ENCODE measurements around the gene ACTRT2.

Gene ACTRT2

DNA sequence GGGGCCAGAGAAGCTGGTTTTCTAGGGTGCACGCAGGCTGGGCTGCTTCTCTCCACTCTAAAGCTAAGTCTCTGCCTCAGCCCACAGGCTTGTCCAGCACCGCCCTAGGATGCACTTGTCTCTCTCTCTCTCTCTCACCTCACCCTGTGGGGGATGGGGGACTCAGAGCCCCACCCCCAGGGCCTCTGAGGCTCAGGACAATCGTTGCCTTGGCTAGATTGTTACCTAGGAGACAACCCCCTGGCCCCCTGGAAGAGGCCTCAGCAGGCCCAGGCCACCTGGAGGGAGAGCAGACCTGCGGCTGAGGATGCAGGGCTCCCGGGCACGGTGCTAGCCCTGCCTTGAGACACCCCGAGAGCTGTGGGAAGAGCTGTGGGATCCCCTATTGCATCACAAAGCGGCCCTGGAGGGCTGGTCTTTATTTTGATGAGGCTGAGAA is at the start of gene ACTRT2:
ACTRT2 (plus strand) TSS at position 235 of the 439 bp plus-strand sequence. CDS start 220 bp downstream, outside the sequence.
- DNase-seq (ENCODE audit: low spot score) = no peak

DNA sequence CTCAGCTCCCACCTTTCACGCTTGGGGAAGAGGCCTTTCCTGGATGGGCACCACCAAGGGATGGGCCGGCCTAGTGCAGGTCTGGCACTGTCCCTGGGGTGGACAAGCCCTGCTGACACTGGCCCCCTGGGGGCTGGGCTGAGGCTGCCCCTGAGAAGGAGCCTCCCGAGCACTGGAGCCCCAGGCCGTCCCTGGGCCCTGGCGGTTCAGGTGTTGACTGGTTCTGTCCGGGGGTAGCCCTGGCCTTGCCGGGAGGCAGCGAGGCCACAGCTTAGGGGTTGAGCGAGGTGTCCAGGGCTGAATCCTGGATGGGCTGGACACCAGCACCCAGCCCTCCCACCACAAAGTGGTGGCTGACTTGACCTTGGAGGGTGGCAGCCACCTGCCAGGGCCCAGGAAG is 49.7 kb upstream of the ACTRT2 start:
- no peak for DNase-seq (ENCODE audit: low spot score)

DNA sequence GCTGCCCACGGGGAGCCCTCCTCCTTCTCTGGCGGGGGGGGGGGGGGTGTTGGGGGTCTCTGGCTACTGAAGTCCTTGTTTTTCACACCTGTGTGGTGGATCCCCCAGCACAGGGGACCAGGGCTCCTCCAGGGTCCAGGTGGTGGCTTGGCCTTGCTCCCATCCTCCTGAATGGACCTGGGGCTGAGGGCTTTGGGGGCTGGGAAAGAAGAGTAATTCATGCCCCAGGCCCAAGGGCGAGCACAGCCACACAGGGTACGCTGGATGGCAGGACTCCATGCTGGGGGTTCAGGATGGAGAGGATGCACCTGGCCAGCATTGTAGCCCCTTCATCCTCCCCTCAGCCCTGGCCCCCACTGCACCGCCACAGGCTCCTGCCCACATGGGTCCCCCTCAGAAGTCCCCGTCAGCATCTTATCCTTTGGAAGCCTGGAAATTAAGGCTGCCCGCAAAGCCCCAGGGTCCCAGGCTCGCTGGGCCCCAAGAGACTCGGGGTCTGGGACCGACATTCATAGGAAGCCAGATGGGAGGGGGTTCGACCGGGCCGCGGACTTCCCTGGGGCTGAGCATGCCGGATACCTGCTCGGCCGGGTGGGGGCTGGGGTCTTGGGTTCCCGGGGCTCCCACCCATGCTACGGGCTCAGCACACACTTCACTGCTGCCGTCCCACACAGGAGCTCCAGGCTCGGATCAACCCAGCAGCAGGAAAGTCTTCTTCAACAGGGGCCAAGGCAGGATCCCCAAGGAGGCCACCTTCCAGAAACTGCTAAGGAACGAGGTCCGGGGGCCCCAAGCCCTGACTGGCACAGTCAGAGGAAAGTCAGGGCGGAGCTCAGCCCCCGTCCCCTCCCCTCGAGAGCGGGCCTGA is 49.0 kb upstream of the ACTRT2 start:
- DNase-seq (ENCODE audit: low spot score) = no peak

DNA sequence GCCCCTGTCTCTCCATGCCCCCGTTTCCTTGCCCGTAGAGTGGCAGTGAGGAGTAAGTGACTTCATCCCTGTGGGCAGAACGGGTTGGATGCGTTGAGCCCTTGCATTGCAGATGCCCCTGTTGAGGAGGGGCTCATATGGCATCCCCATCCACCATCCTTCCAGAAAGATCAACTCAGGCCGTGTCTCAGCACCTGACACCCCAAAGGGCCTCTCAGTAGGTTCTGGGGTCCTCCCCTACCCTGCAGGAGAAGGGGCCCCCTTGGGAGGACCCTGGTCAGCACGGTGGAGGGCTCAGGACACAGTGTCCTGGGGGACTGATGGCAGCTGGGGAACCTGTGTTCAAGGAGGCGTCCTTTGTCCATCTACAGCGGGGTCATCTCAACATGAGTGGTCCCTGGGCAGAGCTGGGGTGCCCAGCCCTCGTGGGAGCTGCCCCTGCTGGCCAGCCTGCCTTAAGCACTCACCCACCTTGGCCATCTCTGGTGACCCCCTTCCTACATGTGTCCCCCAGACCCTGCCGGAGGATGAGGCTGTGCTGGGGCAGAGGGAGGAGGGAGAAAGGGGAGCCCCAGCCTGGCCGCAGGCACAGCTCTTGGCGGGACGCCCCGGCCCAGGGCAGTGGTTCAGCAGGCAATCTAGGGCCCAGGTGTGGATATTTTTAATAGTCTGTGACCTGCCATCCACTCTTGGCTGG is 48.2 kb upstream of the ACTRT2 start:
- no peak for DNase-seq (ENCODE audit: low spot score)

DNA sequence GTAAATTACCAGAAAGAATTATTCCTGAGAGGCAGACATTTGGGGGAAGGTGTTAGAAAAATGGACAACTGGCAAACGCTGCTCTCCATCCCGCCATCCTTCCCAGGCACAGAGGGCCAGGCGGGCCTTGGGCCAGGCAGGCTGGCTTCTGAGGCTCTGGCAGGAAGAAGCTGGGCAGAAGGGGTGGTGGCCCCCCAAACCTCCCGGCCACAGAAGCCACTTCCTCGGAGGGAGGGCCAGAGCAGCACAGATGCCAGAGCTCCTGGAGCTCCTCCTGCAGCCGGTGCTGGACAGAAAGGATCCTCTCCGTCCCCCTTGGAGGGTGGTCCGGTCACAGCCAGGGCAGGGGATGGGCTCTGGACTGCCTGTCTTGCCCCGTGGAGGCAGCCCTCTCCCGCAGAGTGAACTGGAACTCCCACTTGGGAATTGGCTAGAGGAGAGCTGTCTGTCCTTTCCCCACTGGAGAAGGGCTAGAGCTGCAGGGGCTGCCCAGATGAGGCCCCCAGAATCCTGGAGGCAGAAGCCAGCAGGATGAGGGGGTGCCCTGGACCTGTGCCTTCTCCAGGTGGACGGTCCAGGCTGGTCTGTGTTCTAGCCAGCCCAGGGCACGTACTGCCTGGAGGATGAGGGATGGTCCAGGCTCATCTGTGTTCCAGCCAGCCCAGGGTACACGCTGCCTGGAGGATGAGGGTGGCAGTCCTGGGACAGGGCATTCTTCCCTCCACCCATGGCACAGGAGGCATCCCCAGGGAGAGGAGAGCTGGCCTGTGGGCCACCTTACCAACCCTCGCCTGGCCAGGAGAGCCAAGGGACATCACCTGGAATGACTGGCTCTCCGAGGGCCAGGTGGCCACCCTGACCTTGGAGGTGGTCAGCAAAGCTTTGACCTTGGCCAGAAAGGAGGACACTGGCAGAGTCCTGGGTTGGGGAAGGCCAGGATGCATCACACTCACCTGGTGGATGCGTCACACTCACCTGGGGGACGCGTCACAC is 47.4 kb upstream of the ACTRT2 start:
- DNase-seq (ENCODE audit: low spot score) = no peak

DNA sequence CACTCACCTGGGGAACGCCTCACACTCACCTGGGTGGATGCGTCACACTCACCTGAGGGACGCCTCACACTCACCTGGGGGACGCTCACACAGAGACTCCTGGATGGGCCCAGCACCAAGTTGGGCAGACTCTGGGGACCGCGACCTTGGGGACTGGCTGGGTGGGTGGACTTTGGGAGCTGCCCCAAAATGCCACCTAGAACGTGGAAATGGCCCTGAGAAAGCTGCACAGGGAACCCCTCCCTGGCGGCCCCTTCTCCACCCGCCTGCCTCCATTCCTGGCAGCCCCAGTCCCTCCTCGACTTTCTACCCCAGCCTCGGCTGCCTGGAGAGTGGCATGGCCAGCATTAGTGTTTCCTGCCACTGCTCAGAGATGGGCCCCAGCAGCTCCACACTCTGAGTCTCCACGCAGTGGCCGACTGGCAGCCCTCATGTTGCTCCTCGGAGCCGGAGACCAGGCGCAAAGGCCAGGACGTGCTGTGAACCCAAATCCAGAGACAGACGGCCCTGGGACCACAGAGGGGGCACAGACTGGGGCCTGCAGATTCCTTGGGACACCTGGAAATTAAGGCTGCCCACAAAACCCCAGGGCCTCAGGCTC is 46.5 kb upstream of the ACTRT2 start:
- DNase-seq (ENCODE audit: low spot score) = no peak

DNA sequence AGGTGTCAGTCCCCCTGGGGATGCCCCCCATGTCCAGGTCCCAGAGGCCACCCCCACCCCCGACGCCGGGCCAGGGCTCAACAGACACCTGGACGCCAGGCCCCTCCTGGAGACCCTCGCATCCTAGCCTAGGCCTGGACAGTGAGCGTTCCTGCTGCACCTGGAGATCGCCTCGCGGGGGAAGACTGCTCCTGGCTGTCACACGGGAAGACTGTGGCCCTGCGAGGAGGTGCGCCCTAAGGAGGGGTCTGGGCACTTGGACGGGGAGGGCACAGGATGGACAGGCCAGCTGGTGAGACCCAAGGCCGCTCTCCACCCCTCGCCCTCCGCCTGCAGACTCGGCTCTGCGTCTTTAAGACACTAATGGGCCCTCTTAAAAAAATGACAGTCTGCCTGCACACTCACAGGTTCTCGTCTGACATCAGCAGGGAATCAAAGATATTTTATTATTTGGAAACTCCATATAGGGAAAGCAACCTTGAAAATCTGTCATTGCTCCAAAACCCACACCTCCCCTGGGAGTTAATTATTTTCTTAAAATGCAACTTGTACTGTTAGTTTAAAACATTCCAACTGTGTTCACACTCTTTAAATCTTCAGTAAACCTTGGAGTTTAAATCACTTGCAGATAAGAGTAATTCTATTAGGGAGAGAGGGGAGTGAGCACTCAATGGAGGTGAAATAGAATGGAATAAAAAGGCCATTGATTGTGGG is 45.6 kb upstream of the ACTRT2 start:
- DNase-seq (ENCODE audit: low spot score) = no peak

DNA sequence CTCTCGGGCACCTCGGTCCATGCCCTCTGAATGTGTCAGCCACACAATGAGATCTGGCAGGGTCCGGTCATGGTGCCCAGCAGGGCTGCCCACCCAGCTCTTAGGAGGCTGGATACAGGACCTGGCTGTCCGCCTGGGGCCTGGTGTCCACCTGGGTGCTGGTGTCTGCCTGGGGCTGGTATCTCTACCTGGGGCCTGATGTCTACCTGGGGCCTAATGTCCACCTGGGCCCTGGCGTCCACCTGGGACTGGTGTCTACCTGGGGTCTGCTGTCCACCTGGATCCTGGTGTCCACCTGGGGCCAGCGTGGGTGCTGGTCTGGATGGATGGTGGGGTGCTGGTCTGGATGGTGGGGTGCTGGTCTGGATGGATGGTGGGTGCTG is 45.1 kb upstream of the ACTRT2 start:
- no peak for DNase-seq (ENCODE audit: low spot score)

DNA sequence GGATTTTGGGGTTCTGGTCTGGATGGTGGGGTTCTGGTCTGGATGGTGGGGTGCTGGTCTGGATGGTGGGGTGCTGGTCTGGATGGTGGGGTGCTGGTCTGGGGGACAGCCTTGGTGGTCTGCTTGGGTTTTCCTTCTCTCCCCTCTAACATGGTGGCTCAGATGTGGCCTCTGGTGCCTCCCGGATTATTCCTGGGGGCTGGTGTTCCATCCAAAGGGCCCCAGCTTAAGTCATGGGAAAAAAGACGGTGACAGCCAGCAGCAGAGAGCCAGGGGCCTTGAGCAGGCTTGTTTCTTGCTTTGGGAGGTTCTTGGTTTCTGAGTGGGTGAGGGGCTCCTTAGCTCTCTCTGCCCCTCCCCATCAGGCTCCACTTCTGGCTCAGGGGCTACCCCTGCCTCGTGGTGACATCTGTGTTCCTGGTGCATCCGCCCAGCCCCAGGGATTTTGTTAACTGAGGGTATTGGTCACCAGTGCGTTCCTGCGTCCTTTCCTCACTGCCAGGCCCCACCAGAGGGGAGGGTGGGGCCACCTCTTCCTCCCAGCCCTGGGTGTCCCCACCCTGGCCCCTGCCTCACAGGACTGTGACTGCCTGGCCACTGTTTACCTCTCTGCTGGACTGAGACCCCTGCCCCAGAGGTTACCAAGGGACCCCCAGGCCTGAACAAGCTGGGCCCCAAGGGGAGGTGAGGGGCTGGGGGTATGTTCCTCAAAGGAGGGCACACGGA is 43.2 kb upstream of the ACTRT2 start:
- DNase-seq (ENCODE audit: low spot score) = no peak

DNA sequence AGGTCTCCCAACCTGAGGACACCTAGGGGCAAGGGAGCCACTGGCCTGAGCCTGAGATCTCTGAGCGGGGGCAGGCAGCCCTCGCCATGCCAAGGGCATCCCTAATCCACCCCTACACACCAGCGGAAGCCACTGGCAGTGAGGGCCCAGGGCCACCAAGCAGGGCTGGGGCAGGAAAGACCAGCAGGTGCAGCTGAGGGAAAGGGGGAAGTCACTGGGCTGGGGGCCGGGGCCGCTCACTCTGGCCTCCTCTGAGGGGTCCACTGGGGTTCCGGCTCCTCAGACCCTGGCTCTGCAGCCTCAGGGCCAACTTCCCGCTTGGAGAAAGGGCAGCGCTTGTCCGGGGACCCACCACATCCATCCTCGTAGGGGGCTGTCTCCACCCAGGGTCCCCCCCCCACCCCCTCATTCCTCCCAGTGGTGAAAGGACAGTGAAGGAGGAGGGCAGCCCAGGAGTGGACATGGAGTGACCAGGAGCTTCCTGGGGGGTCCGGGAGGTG is 42.5 kb upstream of the ACTRT2 start:
- DNase-seq (ENCODE audit: low spot score) = no peak

DNA sequence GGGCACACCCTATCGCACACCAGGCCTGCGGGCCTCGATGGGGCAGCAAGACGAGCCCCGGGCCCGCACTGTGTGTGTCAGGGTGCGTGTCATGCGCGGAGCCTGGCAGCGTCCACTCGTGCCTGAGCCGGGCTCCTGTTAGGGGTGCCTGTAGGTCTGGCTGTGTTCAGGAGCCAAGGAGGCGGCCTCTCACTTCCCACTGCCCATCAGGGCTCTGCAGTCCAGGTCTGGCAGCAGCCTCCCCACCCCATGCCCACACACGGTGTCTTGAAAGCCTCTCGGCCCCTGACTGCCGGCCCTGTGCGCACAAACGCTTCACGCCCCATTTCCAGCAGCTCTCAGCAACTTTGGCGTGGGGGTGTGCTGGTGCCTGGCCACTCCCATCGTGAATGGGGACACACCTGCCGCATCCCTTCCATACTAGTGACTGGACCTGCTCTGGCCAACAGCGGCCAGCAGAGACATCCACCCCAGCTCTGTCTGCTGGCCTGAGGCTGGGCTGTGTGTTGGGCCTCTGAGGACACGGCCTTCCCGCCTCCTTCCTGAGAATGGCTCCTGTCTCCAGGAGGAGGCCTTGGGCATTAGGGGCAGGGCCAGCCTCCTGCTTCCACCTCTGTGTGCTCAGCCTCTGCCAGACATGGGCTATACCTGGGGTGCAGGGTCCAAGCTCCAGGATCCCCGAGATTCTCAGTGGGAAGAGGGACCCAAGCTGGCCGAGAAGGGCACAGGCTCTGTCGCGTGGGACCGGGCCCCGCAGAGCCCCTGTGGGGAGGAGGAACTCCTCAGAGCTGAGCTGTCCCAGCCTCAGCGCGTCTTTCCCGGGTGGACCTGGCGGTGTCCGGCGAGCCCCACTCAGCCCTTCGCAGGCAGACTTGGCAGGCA is 41.8 kb upstream of the ACTRT2 start:
- no peak for DNase-seq (ENCODE audit: low spot score)

DNA sequence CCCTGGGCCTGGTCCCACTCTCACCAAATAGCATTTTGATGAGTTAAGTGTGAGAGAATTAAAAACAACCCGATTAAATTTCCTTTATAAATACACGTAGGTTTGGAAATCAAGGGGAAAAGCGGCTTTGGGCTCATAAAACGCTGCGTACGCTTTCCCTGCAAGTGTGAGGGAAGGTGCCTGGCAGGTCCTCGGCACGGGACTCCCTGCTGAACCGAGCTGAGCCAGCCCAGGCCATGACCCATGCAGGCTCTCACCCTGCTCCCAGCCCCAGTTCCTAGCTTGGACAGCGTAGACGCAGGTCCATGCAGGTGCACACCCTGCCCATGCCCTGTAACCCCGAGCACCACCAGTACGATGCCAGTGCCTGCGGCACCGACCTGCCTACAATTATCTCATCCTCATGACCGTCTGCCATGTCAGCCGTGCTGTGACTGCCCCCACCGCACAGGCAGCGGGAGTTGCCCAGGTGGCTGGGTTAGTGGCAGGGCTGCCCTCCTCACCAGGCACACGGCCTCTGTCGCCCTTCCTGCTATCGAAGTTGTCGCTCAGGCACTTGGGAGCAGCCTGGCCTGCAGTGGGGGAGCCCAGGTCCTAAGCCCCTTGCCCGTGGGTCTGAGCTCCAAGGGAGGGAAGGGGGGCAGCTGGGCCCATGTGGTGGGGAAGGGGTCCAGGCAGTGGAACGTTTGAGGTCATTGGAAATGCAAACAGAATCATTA is 41.0 kb upstream of the ACTRT2 start:
- no peak for DNase-seq (ENCODE audit: low spot score)

DNA sequence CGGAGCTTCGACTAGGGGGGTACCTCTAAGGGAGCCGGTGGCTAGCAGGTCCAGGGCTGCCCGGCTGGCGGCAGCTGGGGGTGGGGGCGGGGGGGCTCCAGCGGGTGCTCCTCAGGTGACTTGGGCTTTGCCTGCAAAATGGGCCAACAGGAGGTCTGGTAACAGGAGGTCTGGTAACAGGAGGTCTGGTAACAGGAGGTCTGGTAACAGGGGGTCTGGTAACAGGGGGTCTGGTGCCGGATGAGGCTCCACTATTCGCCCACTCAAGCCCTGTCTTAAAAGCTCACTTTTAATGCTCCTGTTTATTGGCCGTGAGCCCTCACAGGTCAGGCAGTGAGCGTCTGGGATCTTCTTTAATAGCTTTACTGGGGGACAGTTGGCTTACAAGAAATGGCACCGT is 40.4 kb upstream of the ACTRT2 start:
- no peak for DNase-seq (ENCODE audit: low spot score)

DNA sequence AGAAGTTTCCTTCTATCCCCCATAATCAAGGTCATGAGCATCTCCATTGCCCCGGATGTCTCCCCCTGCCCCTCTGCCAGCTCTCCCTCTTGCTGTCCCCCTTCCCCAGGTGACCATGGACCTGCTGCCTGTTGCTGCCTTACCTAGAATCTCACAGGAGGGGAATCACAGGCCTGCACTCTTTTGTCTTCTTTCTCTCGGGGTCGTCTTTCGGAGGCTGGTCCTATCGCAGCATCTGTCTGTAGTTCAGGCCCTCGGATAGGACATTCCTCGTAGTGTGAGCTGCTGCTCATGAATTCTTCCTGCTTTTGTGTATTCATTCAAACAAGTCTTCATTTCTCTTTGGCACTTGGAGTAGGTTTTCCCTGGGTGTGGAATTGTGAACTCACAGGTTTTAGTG is 39.9 kb upstream of the ACTRT2 start:
- no peak for DNase-seq (ENCODE audit: low spot score)

DNA sequence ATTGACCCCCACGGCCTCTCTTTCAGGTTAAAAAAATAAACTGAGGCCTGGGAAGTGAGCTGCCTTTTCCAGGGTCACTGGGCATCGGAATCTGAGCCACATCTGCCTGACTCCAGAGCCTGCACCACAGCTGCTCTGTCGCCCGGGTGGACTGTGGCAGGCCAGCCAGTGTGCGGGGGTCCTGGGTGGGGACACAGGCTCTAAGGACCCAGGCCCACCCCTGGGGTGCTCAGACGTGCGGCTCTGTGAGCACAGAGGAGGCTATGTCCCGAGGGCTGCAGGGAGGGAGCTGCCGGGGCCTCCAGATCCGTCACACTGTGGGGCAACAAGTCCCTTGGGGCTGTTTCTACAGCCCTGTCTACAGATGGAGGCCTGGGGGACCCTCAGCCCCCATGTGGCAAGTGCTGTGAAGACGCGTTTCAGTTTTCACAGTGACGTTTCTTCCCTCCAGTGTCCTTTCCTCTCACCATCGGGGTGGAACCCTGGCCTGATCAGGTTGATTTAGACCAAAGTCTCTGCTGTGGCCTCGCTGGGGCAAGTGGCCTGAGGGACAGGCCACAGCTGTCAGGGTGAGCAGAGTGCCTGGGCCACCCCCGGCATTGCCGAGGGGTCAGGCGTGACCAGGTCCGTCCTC is 39.2 kb upstream of the ACTRT2 start:
- DNase-seq (ENCODE audit: low spot score) = no peak

DNA sequence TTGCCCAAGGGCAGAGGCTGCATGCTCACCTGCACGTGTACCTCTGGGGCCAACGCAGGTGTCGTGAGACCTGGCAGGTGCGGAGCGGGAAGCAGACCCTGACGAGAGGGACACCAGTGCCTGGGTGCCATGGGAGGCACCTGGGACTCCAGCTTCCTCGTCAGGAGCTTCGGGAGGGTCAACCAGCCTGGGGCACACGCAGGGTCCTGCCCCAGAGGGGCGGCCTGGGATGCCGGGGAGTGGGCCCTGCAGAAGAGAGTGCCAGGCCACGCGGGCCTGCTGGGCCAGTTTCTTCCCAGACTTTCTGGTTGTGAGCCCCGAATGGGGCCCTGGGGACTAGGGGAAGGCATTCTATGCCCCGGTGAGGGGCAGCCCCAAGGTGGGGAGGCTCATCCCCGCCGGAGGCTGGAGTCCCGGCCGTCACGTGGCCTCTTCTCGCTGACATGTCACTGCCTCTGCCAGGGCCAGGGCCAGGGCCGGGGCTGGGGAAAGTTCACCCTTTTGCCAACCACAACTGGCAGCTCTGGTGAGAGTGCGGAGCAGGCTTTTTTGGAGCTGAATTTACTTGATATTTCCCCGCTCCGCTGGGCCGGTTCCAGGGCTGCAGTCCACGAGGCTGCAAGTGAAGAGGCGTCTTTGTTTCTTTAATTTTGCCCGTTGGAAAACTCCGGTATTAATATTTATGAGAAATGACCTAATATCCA is 38.5 kb upstream of the ACTRT2 start:
- DNase-seq (ENCODE audit: low spot score) = no peak

DNA sequence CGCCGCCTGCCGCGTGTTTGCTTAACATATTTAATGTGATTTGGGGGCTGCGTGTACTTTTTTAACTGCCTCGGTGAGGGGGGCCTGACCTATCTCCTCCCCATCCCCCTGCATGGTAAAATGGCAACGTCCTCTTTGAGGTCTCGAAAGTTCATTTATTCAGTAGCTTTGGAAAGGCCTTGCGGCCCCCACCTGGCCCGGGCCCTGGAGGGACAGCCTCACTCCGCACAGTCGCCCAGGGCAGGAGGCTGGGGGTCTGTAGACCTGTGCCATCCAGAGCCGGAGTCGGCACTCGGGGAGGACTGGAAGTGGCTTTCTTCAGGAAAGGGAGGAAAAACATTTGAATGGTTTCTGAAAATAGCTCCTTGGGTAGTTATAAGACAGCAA is 38.0 kb upstream of the ACTRT2 start:
- DNase-seq (ENCODE audit: low spot score) = no peak

Measured in LoVo (cell line).